Lower lobe of right lung (tissue), 2 donors: ENCODE results near the gene GPC3. TPM values are rescaled to one million over a fixed set of nuclear protein-coding genes. Genes with fewer than 3 reads are reported as not detected.
A peak's percentile ranks its signal among the peaks of the same experiment; 100 is the strongest.

Experiments used
- ATAC-seq, 2 donors: fragments of 200-7000 bp; cut with Tn5 transposase; one replicate each; pipeline ENCODE4 v1.9.1; 2020 to 2022; ENCODE audit warnings: mild to moderate bottlenecking in 2 of 2, moderate library complexity in 2 of 2
- DNase-seq: peaks from one replicate; pipeline ENCODE4 v3.0.0-alpha.2; 2020
- H3K27ac ChIP-seq: fragments of 200-600 bp; one replicate; pipeline ENCODE4 v1.8.0; 2022
- H3K27me3 ChIP-seq: fragments of 200-600 bp; one replicate; pipeline ENCODE4 v1.8.0; 2022; ENCODE audit warnings: low read depth
- H3K36me3 ChIP-seq: fragments of 200-600 bp; one replicate; pipeline ENCODE4 v1.8.0; 2022; ENCODE audit warnings: mild to moderate bottlenecking
- H3K4me1 ChIP-seq: fragments of 200-600 bp; one replicate; pipeline ENCODE4 v1.8.0; 2022
- H3K4me3 ChIP-seq: fragments of 200-600 bp; one replicate; pipeline ENCODE4 v1.8.0; 2022; ENCODE audit warnings: mild to moderate bottlenecking
- H3K9me3 ChIP-seq: fragments of 200-600 bp; one replicate; pipeline ENCODE4 v1.8.0; 2022
- CTCF ChIP-seq: fragments of 200-600 bp; IDR thresholded peaks from one replicate; pipeline ENCODE4 v1.8.0; 2022; ENCODE audit warnings: antibody characterized with exemption, mild to moderate bottlenecking
- intact Hi-C: fragments of 100-400 bp; cut with DNase I; formaldehyde crosslinking; loops from one replicate; pipeline ENCODE4 v1.11.0; 2022
- total RNA-seq: library from RNA; stranded (reverse); fragmentation: NEBNext Ultra II Directional; extraction: Animal tissue kit (Norgen Biotek cat#: 25700); gene quantifications from one replicate; pipeline ENCODE4 v1.2.1, GENCODE V29; 2021
- donor health status: DM: no; HTN: yes; CAD: no; lungs with severe emphysema.

The GPC3 gene
- total RNA-seq, 1 donor from 2014 or later = 50.2 TPM

DNA sequence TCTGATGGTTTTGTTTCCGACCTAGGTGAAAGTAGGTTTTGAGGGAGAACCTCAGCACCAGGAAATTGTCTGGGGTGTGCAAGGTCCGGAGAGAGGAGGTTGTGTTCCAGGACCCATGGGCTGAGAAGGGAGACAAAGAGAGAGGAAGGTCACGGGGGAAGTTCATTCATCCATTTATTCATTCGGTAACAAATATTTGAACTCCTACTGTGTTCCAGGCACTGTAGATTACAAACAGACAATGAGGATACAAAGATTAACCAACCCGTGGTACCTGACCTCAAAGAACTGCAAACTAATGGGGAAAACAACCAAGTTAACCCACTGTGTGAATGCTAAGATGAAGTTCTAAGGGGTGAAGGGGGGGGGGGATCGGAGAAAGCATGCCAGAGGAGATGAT lies 1.8 kb upstream of the GPC3 start:
- H3K27me3 ChIP-seq = peaks cover 6% of the 10 kb centered on the region
- no peak overlapping the region for H3K4me3 ChIP-seq
- intact Hi-C loops = no loop called here
- TF ChIP-seq CTCF = no peak
- ATAC-seq (no peak), DNase-seq (no peak)
- no peaks in the 10 kb centered on the region for H3K9me3 ChIP-seq
- H3K4me1 ChIP-seq = no peaks in the 10 kb centered on the region
- H3K36me3 ChIP-seq = no peaks in the 10 kb centered on the region
- no peak overlapping the region for H3K27ac ChIP-seq

DNA sequence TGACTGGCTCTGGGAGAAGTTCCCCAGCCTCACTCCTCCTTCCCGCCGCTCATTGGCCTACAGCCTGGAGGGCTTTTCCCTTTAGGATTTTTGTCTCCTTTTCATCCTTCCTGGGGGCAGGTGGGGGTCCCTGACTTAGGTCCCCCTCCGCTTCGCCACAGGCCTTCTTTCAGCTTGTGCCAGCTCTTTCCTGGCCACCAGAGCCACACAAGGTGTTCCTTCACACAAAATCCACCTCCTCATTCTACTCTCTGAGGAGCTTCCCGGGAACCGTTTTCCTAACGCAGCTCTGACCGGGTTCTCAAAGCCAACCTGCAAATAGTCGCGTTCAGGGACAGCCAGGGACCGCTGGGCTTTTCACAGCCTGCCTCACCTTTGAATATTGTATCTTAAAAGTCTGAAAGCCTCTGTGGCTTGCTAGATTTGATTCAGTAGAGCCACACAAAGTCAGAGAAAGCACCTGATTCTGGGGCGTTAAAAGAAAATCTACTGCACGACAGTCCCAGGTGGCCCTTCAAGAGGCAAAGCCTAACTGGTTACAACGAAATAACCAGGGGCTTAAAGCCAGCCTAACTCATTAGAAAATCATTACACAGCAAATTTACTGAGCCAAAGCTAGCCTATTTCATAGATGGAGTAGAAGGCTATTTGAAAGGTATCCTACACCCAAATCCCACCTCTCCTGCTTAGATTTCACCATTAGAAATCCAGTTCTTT lies 731 bp upstream of the GPC3 start:
- no peaks in the 10 kb centered on the region for H3K4me1 ChIP-seq
- H3K27me3 ChIP-seq = peaks cover 6% of the 10 kb centered on the region
- H3K9me3 ChIP-seq = no peaks in the 10 kb centered on the region
- DNase-seq (no peak), ATAC-seq (no peak)
- H3K36me3 ChIP-seq = no peaks in the 10 kb centered on the region
- H3K4me3 ChIP-seq = peak overlapping the region; percentile 44
- TF ChIP-seq CTCF = no peak
- intact Hi-C loops = no loop called here
- H3K27ac ChIP-seq = no peak overlapping the region

GRCh38 chrX:133984857-133985163 lies 584 bp downstream of the GPC3 start:
- no peaks in the 10 kb centered on the region for H3K4me1 ChIP-seq
- H3K27me3 ChIP-seq = peaks cover 6% of the 10 kb centered on the region
- ATAC-seq (no peak), DNase-seq (no peak)
- no peaks in the 10 kb centered on the region for H3K36me3 ChIP-seq
- peak overlapping the region; percentile 44 for H3K4me3 ChIP-seq
- intact Hi-C loops = no loop called here
- H3K27ac ChIP-seq = no peak overlapping the region
- no peak for TF ChIP-seq CTCF
- no peaks in the 10 kb centered on the region for H3K9me3 ChIP-seq

- H3K27me3 ChIP-seq = peaks cover 6% of the 10 kb centered on the region
- peak overlapping the region; percentile 44 for H3K4me3 ChIP-seq
- no peak overlapping the region for H3K27ac ChIP-seq
- ATAC-seq = no peak
- TF ChIP-seq CTCF = no peak
- no peak for DNase-seq
- intact Hi-C loops = no loop called here
- H3K4me1 ChIP-seq = no peaks in the 10 kb centered on the region
- H3K9me3 ChIP-seq = no peaks in the 10 kb centered on the region
- H3K36me3 ChIP-seq = no peaks in the 10 kb centered on the region
Observed at GRCh38 chrX:133983974-133984845, 1.2 kb downstream of the GPC3 start.

DNA sequence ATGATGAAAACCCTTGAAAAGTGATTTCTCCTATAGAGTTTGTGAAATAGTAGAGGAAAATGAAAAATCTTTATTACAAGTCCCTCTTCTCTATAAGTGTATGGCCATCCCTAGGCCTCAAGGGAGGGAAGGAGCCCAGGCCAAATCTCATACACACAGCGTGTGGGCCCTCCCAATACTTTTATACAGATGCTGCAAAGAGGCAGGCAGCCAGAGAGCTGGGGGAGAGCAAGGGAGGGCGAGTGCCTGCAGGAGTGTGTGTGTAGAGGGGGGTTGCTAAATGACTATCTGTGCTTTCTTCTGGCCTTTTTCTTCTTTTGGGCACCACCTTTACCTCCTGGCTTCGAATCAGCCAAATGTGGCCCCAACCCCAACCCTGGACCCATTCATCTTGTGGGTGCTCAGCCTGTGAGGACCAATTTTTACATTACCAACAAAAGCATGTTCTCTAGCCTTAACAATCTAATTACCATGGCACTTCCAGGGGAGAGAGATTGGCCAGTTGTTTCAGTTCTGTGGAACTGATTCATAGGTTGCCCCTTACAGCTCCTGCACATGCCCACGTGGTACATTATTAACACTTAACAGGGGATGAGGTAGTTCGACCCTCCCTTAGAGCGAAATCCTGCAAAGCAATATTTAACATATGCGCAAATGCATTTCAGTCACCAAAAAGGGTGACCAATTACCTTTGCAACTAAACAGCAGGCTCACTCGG lies 2.0 kb downstream of the GPC3 start:
- intact Hi-C loops = no loop called here
- H3K27ac ChIP-seq = no peak overlapping the region
- H3K4me3 ChIP-seq = no peak overlapping the region
- no peaks in the 10 kb centered on the region for H3K36me3 ChIP-seq
- TF ChIP-seq CTCF = no peak
- no peaks in the 10 kb centered on the region for H3K9me3 ChIP-seq
- no peaks in the 10 kb centered on the region for H3K4me1 ChIP-seq
- DNase-seq (no peak), ATAC-seq (no peak)
- H3K27me3 ChIP-seq = peaks cover 6% of the 10 kb centered on the region
